Skeletal muscle satellite cell (primary cell): Measurements from ENCODE around the gene ZNF534.
"Not testable (repeated sequence)": the region's sequence is repeated elsewhere in the genome, so short reads cannot be mapped to it uniquely, and the experiment has no call there.

ENCODE experiments used
- H3K27me3 ChIP-seq: 2 replicates; pipeline ENCODE4 v1.7.0; 2013; ENCODE audit warnings: low read length; ENCODE audit not compliant: control insufficient read depth, insufficient read depth
- H3K36me3 ChIP-seq: 2 replicates; pipeline ENCODE4 v1.7.0; 2013; ENCODE audit warnings: mild to moderate bottlenecking, control low read depth, low read length; ENCODE audit not compliant: insufficient read depth
- H3K4me1 ChIP-seq: 2 replicates; pipeline ENCODE4 v1.7.0; 2013; ENCODE audit warnings: low read length; ENCODE audit not compliant: control insufficient read depth, insufficient read depth
- H3K4me2 ChIP-seq: 2 replicates; pipeline ENCODE4 v1.7.0; 2013; ENCODE audit warnings: mild to moderate bottlenecking, low read length
- H3K4me3 ChIP-seq: 2 replicates; pipeline ENCODE4 v1.7.0; 2013; ENCODE audit warnings: low read length
- H3K9ac ChIP-seq: 2 replicates; pipeline ENCODE4 v1.7.0; 2013; ENCODE audit warnings: mild to moderate bottlenecking, low read depth, low read length, moderate library complexity
- H3K9me3 ChIP-seq: replicated peaks from 2 replicates; pipeline ENCODE4 v1.7.0; 2013; ENCODE audit warnings: mild to moderate bottlenecking, control low read depth, low read length

ZNF534 gene

GRCh38 chr19:52473655-52474350, 44.9 kb downstream of the ZNF534 start:
- H3K4me3 ChIP-seq, result no peak overlapping the region
- no peak overlapping the region for H3K4me2 ChIP-seq
- no peak overlapping the region for H3K9ac ChIP-seq
- no peaks in the 10 kb centered on the region for H3K36me3 ChIP-seq
- H3K4me1 ChIP-seq, result no peaks in the 10 kb centered on the region
- peaks cover 67% of the 10 kb centered on the region for H3K9me3 ChIP-seq
- H3K27me3 ChIP-seq, result no peaks in the 10 kb centered on the region

- Histone ChIP-seq H3K27me3 (no peaks in the 10 kb centered on the region), H3K4me1 (no peaks in the 10 kb centered on the region), H3K9ac (no peak overlapping the region), H3K4me2 (no peak overlapping the region), H3K36me3 (no peaks in the 10 kb centered on the region), H3K4me3 (no peak overlapping the region), H3K9me3 (peaks cover 63% of the 10 kb centered on the region)
These were observed 45.6 kb downstream of the ZNF534 start for GRCh38 chr19:52474351-52475127.

GRCh38 chr19:52484111-52484743, 55.3 kb downstream of the ZNF534 start:
- H3K4me1 ChIP-seq, H3K4me2 ChIP-seq, H3K36me3 ChIP-seq, H3K27me3 ChIP-seq, H3K4me3 ChIP-seq, H3K9ac ChIP-seq, H3K9me3 ChIP-seq: not testable (repeated sequence)

- H3K9me3 ChIP-seq, H3K36me3 ChIP-seq, H3K4me2 ChIP-seq, H3K9ac ChIP-seq, H3K4me3 ChIP-seq, H3K4me1 ChIP-seq, H3K27me3 ChIP-seq: not testable (repeated sequence)
These were observed 56.1 kb downstream of the ZNF534 start for GRCh38 chr19:52485064-52485463.

GRCh38 chr19:52485561-52486240, 56.8 kb downstream of the ZNF534 start:
- H3K9ac ChIP-seq, H3K9me3 ChIP-seq, H3K27me3 ChIP-seq, H3K4me3 ChIP-seq, H3K36me3 ChIP-seq, H3K4me2 ChIP-seq, H3K4me1 ChIP-seq: not testable (repeated sequence)

- Histone ChIP-seq H3K27me3 (no peaks in the 10 kb centered on the region), H3K9me3 (peaks cover 4% of the 10 kb centered on the region), H3K4me3 (no peak overlapping the region), H3K4me2 (peak overlapping the region; percentile 11), H3K36me3 (no peaks in the 10 kb centered on the region), H3K4me1 (no peaks in the 10 kb centered on the region), H3K9ac (no peak overlapping the region)
These were observed 63.4 kb downstream of the ZNF534 start for GRCh38 chr19:52492201-52492993.

GRCh38 chr19:52492994-52493470, 64.1 kb downstream of the ZNF534 start:
- no peaks in the 10 kb centered on the region for H3K36me3 ChIP-seq
- peak overlapping the region; percentile 11 for H3K4me2 ChIP-seq
- no peak overlapping the region for H3K4me3 ChIP-seq
- no peaks in the 10 kb centered on the region for H3K27me3 ChIP-seq
- no peak overlapping the region for H3K9ac ChIP-seq
- no peaks in the 10 kb centered on the region for H3K4me1 ChIP-seq
- H3K9me3 ChIP-seq, result peaks cover 4% of the 10 kb centered on the region

GRCh38 chr19:52494518-52494917, 65.6 kb downstream of the ZNF534 start:
- H3K4me3 ChIP-seq, result no peak overlapping the region
- H3K9me3 ChIP-seq, result peaks cover 4% of the 10 kb centered on the region
- no peaks in the 10 kb centered on the region for H3K36me3 ChIP-seq
- no peaks in the 10 kb centered on the region for H3K4me1 ChIP-seq
- H3K4me2 ChIP-seq, result no peak overlapping the region
- no peaks in the 10 kb centered on the region for H3K27me3 ChIP-seq
- no peak overlapping the region for H3K9ac ChIP-seq

GRCh38 chr19:52498571-52498970, 69.6 kb downstream of the ZNF534 start:
- Histone ChIP-seq H3K4me1 (no peaks in the 10 kb centered on the region), H3K9ac (no peak overlapping the region), H3K4me2 (no peak overlapping the region), H3K36me3 (no peaks in the 10 kb centered on the region), H3K27me3 (no peaks in the 10 kb centered on the region), H3K9me3 (no peaks in the 10 kb centered on the region), H3K4me3 (no peak overlapping the region)

- not testable (repeated sequence) for H3K4me2 ChIP-seq, H3K4me3 ChIP-seq, H3K27me3 ChIP-seq, H3K36me3 ChIP-seq, H3K9ac ChIP-seq, H3K4me1 ChIP-seq, H3K9me3 ChIP-seq
These were observed 71.5 kb downstream of the ZNF534 start for GRCh38 chr19:52500474-52500873.

- H3K36me3 ChIP-seq, H3K27me3 ChIP-seq, H3K4me1 ChIP-seq, H3K9me3 ChIP-seq, H3K4me3 ChIP-seq, H3K9ac ChIP-seq, H3K4me2 ChIP-seq: not testable (repeated sequence)
These were observed 72.0 kb downstream of the ZNF534 start for GRCh38 chr19:52500991-52501390.
